GM12864 (cell line): ENCODE results near the gene RWDD1.
A peak's percentile ranks its signal among the peaks of the same experiment; 100 is the strongest.

Experiments
- DNase-seq: peaks from one replicate; pipeline ENCODE4 v3.0.0-alpha.2; 2011; ENCODE audit warnings: low read depth
- H3K4me3 ChIP-seq: 2 replicates; pipeline ENCODE4 v1.5.1; 2011; ENCODE audit warnings: mild to moderate bottlenecking, low read depth, low read length, control low read depth
- CTCF ChIP-seq: IDR thresholded peaks from 2 replicates; pipeline ENCODE4 v1.5.1; 2011; ENCODE audit warnings: low read depth, mild to moderate bottlenecking, moderate library complexity, low read length, control low read depth, inconsistent platforms; ENCODE audit errors: missing control alignments

RWDD1 gene

GRCh38 chr6:116625872-116626271, 54.6 kb downstream of the RWDD1 start:
- H3K4me3 ChIP-seq, result no peak overlapping the region
- no peak for DNase-seq
- TF ChIP-seq CTCF, result no peak

- no peak for TF ChIP-seq CTCF
- no peak overlapping the region for H3K4me3 ChIP-seq
- no peak for DNase-seq
Measured at GRCh38 chr6:116629563-116629981, 58.3 kb downstream of the RWDD1 start.

- no peak for TF ChIP-seq CTCF
- H3K4me3 ChIP-seq, result no peak overlapping the region
- DNase-seq, result no peak
Measured at GRCh38 chr6:116631379-116631990, 60.2 kb downstream of the RWDD1 start.

- no peak overlapping the region for H3K4me3 ChIP-seq
- no peak for DNase-seq
- TF ChIP-seq CTCF, result peak; percentile 42
Measured at GRCh38 chr6:116633685-116634084, 62.4 kb downstream of the RWDD1 start.
